HG02571 (cell line): ENCODE results near the gene ZNF319.

Source experiments
- ATAC-seq: cut with Tn5 transposase; IDR thresholded peaks from one replicate; pipeline ENCODE4 v1.9.1; 2021; ENCODE audit warnings: mild to moderate bottlenecking, moderate library complexity; ENCODE audit not compliant: unreplicated experiment

ZNF319 gene

GRCh38 chr16:57999971-58000705, at the start of gene ZNF319:
Gene ZNF319, minus strand, starts transcription at chr16:58000672. Its CDS starts 2,407 bp downstream, at chr16:57998265.
- peak; percentile 14 for ATAC-seq

- ATAC-seq = no peak
Observed at GRCh38 chr16:58049232-58050185, 49.0 kb upstream of the ZNF319 start.

GRCh38 chr16:58048494-58049231, 48.2 kb upstream of the ZNF319 start:
- ATAC-seq = no peak

- no peak for ATAC-seq
Observed at GRCh38 chr16:58047557-58048348, 47.3 kb upstream of the ZNF319 start.

- ATAC-seq = no peak
Observed at GRCh38 chr16:58046936-58047335, 46.5 kb upstream of the ZNF319 start.

- ATAC-seq = no peak
Observed at GRCh38 chr16:58046054-58046881, 45.8 kb upstream of the ZNF319 start.

GRCh38 chr16:58045096-58045495, 44.6 kb upstream of the ZNF319 start:
- no peak for ATAC-seq

- no peak for ATAC-seq
Observed at GRCh38 chr16:58044266-58045019, 44.0 kb upstream of the ZNF319 start.

- ATAC-seq = no peak
Observed at GRCh38 chr16:58043571-58044155, 43.2 kb upstream of the ZNF319 start.

- ATAC-seq = no peak
Observed at GRCh38 chr16:58042886-58043515, 42.5 kb upstream of the ZNF319 start.

- no peak for ATAC-seq
Observed at GRCh38 chr16:58042001-58042885, 41.8 kb upstream of the ZNF319 start.

- no peak for ATAC-seq
Observed at GRCh38 chr16:58041628-58041955, 41.1 kb upstream of the ZNF319 start.

- no peak for ATAC-seq
Observed at GRCh38 chr16:58040945-58041627, 40.6 kb upstream of the ZNF319 start.

GRCh38 chr16:58040496-58040846, 40.0 kb upstream of the ZNF319 start:
- ATAC-seq = no peak

- no peak for ATAC-seq
Observed at GRCh38 chr16:58039829-58040495, 39.5 kb upstream of the ZNF319 start.

- no peak for ATAC-seq
Observed at GRCh38 chr16:58038219-58038641, 37.8 kb upstream of the ZNF319 start.
